Measurements from ENCODE around the gene NUDT21.
"Not testable (repeated sequence)": the region's sequence is repeated elsewhere in the genome, so short reads cannot be mapped to it uniquely, and the experiment has no call there.

The NUDT21 gene

DNA sequence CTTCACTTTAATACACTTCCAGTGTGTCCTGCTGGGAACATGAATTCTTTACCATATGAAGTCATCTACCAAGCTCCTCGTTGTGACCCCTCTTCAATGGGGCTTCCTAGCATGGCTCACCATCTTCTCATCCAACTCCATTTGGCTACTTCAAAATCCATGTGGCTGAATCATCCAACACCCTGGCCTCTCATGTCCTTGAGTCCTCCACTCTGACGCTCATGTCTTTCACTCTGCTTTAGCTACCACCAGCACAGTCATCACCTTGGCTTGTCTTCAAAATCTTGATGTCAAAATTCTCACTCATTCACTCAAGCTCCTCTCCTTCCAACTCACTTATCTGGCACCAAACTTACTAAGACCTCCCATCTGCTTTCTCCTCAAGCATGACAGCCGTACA, 61.6 kb downstream of the NUDT21 start:
- TF ChIP-seq, protein P1, sequence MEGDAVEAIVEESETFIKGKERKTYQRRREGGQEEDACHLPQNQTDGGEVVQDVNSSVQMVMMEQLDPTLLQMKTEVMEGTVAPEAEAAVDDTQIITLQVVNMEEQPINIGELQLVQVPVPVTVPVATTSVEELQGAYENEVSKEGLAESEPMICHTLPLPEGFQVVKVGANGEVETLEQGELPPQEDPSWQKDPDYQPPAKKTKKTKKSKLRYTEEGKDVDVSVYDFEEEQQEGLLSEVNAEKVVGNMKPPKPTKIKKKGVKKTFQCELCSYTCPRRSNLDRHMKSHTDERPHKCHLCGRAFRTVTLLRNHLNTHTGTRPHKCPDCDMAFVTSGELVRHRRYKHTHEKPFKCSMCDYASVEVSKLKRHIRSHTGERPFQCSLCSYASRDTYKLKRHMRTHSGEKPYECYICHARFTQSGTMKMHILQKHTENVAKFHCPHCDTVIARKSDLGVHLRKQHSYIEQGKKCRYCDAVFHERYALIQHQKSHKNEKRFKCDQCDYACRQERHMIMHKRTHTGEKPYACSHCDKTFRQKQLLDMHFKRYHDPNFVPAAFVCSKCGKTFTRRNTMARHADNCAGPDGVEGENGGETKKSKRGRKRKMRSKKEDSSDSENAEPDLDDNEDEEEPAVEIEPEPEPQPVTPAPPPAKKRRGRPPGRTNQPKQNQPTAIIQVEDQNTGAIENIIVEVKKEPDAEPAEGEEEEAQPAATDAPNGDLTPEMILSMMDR (IDR thresholded peaks at IDR 0.05; ENCODE audit: insufficient read depth, low read length, poor library complexity, severe bottlenecking): no peak
- H3K36me3 ChIP-seq (ENCODE audit: control insufficient read depth, insufficient read depth, low read length): peaks cover 13% of the 10 kb centered on the region
- no peak for DNase-seq (ENCODE audit: extremely low read depth, insufficient read length)
- no peak overlapping the region for H3K4me3 ChIP-seq (replicated peaks; ENCODE audit: low read depth, low read length)
- no peaks in the 10 kb centered on the region for H3K27me3 ChIP-seq (replicated peaks; ENCODE audit: control insufficient read depth, insufficient read depth, low read length)

DNA sequence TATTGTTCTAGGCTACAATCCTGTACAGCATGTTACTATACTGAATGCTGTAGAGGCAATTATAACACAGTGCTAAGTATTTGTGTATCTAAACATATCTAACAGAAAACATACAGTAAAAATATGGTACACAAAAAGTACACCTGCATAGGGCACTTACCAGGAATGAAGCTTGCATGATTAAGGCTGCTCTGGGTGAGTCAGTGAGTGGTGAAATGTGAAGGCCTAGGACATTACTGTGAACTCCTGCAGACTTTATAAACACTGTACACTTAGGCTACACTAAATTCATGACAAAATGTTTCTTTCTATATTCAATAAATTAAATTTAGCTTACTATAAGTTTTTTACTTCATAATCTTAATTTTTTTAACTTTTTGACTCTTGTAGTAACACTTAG, 62.9 kb downstream of the NUDT21 start:
- Histone ChIP-seq H3K4me3 (replicated peaks; ENCODE audit: low read depth, low read length) (no peak overlapping the region), H3K27me3 (replicated peaks; ENCODE audit: control insufficient read depth, insufficient read depth, low read length) (no peaks in the 10 kb centered on the region), H3K36me3 (ENCODE audit: control insufficient read depth, insufficient read depth, low read length) (peaks cover 22% of the 10 kb centered on the region)
- no peak for DNase-seq (ENCODE audit: extremely low read depth, insufficient read length)
- TF ChIP-seq, protein P1 (IDR thresholded peaks at IDR 0.05; ENCODE audit: insufficient read depth, low read length, poor library complexity, severe bottlenecking): no peak

DNA sequence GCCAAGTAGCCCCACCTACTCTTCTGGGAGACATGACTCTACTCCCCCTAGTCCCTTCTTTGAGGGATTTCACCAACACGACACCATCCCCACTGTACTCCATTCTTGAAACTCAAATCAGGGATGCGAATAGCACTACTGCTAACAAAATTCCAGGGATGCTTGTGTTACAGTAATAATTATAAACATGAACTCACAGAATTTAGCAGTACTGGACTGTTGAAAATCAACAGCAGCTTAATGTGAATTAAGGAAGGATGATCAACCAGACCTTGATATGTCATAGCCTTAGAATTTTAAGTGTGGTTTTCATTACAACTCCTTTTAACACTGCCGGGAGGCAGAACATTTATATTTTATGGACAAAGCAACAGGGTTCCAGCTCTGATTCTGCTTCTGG, 63.7 kb downstream of the NUDT21 start:
- H3K36me3 ChIP-seq (ENCODE audit: control insufficient read depth, insufficient read depth, low read length): peaks cover 23% of the 10 kb centered on the region
- no peak for DNase-seq (ENCODE audit: extremely low read depth, insufficient read length)
- H3K4me3 ChIP-seq (replicated peaks; ENCODE audit: low read depth, low read length): no peak overlapping the region
- TF ChIP-seq, protein P1 (IDR thresholded peaks at IDR 0.05; ENCODE audit: insufficient read depth, low read length, poor library complexity, severe bottlenecking): no peak
- H3K27me3 ChIP-seq (replicated peaks; ENCODE audit: control insufficient read depth, insufficient read depth, low read length): no peaks in the 10 kb centered on the region

DNA sequence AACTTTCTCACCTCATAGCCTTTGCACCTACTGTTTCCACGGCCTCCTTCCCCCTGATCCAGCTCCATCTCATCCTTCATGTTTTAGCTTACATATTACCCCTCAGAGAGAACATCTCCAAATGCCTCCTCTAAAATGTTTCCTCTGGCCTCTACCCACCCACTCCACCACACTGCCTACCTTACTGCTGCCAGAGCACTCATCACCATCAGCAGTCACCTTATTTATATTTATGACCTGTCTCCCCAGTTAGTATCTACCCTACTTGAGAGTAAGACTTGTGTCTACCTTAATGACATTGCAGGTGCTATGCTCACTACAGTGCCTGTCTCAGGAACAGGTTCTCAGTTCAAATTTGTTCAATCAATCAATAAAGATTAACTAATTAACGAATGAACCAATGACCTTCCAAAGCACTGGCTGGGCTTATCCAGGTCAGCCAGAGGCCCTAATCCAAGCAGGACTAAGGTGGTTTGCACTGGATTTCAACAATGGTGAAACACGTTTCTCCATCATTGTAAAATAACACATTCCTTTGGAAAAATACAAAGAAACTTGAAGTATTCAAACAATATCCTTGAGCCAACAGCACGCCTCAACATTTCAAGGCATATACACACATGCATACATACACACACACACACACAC, 66.9 kb downstream of the NUDT21 start:
- H3K36me3 ChIP-seq (ENCODE audit: control insufficient read depth, insufficient read depth, low read length): peaks cover 20% of the 10 kb centered on the region
- TF ChIP-seq, protein P1 (IDR thresholded peaks at IDR 0.05; ENCODE audit: insufficient read depth, low read length, poor library complexity, severe bottlenecking): no peak
- no peak for DNase-seq (ENCODE audit: extremely low read depth, insufficient read length)
- no peaks in the 10 kb centered on the region for H3K27me3 ChIP-seq (replicated peaks; ENCODE audit: control insufficient read depth, insufficient read depth, low read length)
- no peak overlapping the region for H3K4me3 ChIP-seq (replicated peaks; ENCODE audit: low read depth, low read length)

DNA sequence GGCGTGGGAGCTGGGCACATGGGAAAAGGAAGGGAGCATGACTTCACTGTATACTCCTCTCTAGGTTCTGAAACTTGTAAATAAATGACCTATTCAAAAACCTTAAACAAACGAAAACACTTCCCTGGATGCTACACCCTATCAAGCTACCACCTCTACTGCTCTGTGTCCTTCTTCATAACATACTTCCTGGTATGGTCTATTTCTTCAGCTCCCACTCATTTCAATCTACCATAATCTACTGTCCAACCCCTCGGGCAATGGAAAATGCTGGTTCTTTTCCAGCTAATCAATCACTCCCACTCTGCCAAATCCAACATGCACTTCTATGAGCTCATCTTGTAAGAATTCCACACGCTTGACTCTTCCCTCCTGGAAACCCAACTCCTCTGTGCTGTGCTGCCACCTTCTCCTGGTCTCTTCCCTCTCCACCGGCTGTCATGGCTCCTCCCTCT, 68.2 kb downstream of the NUDT21 start:
- H3K36me3 ChIP-seq (ENCODE audit: control insufficient read depth, insufficient read depth, low read length): peaks cover 20% of the 10 kb centered on the region
- DNase-seq (ENCODE audit: extremely low read depth, insufficient read length): no peak
- H3K4me3 ChIP-seq (replicated peaks; ENCODE audit: low read depth, low read length): no peak overlapping the region
- no peaks in the 10 kb centered on the region for H3K27me3 ChIP-seq (replicated peaks; ENCODE audit: control insufficient read depth, insufficient read depth, low read length)
- TF ChIP-seq, protein P1 (IDR thresholded peaks at IDR 0.05; ENCODE audit: insufficient read depth, low read length, poor library complexity, severe bottlenecking): no peak

DNA sequence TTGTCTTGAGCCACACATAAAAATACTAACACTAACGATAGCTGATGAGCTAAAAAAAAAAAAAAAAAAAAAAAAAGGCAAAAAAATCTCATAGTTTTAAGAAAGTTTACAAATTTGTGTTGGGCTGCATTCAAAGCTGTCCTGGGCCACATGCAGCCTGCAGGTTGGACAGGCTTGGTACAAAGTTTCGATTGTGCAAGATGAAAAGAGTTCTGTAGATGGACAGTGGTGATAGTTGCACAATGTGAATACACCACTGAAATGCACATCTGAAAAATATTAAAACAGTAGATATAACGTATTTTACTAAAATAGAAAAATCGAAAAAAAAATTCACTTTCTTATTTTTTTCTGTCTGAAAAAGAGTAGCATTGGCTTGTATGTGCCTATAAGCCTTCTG, 68.7 kb downstream of the NUDT21 start:
- no peak overlapping the region for H3K4me3 ChIP-seq (replicated peaks; ENCODE audit: low read depth, low read length)
- TF ChIP-seq, protein P1 (IDR thresholded peaks at IDR 0.05; ENCODE audit: insufficient read depth, low read length, poor library complexity, severe bottlenecking): no peak
- H3K36me3 ChIP-seq (ENCODE audit: control insufficient read depth, insufficient read depth, low read length): peaks cover 17% of the 10 kb centered on the region
- no peak for DNase-seq (ENCODE audit: extremely low read depth, insufficient read length)
- H3K27me3 ChIP-seq (replicated peaks; ENCODE audit: control insufficient read depth, insufficient read depth, low read length): no peaks in the 10 kb centered on the region

DNA sequence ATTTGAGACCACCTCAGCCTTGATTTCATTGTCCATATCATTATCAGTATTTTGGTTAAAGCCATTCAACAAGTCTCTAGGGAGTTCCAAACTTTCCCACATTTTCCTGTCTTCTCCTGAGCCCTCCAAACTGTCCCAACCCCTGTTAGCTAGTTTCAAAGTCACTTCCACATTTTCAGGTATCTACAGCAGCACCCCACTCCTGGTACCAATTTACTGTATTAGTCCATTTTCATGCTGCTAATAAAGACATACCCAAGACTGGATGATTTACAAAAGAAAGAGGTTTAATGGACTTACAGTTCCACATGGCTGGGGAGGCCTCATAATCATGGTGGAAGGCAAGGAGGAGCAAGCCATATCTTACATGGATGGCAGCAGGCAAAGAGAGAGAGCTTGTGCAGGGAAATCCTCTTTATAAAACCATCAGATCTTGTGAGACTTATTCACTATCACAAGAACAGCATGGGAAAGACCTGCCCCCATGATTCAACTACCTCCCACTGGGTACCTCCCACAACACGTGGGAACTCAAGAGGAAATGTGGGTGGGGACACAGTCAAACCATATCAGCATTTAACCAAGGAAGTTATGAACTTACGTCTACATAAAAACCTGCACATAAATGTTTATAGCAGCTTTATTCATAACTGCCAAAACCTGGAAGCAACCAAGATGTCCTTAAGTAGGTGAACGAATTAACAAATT, 70.2 kb downstream of the NUDT21 start:
- H3K27me3 ChIP-seq (replicated peaks; ENCODE audit: control insufficient read depth, insufficient read depth, low read length); H3K4me3 ChIP-seq (replicated peaks; ENCODE audit: low read depth, low read length); DNase-seq (ENCODE audit: extremely low read depth, insufficient read length): not testable (repeated sequence)
- peaks cover 17% of the 10 kb centered on the region for H3K36me3 ChIP-seq (ENCODE audit: control insufficient read depth, insufficient read depth, low read length)
